ENCODE data around the gene ARL6IP4. TPM values are rescaled to one million over a fixed set of nuclear protein-coding genes. Genes with fewer than 3 reads are reported as not detected.

ARL6IP4 gene
- total RNA-seq, 2 experiments from 2014 or later, result 228 to 263 TPM

DNA sequence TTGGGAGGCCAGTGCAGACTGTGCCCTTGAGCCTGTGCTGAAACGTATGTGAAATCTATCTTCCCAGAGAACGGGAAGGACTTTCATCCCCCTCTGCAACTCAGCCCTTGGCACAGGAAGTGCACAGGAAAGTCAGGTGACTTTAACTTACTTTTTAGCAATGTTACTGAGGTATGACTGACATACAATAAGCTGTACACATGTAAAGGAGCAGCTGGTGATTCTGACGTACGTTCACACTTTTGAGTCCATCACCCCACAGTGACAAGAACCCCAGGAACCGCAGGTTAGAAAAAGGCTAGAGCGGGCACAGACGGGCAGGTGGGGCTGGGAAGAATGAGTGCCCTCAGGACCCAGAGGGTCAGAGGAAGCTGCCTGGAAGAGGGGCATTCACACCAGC lies 48.0 kb downstream of the ARL6IP4 start:
- Histone ChIP-seq H3K36me3 (ENCODE audit: insufficient read depth, low read length) (no peaks in the 10 kb centered on the region), H3K9me3 (ENCODE audit: low read length) (no peaks in the 10 kb centered on the region), H3K9me2 (ENCODE audit: insufficient read depth, low read length) (no peaks in the 10 kb centered on the region), H3K79me2 (ENCODE audit: insufficient read depth, low read depth, low read length) (no peaks in the 10 kb centered on the region), H3K4me2 (ENCODE audit: low read length) (no peak overlapping the region), H4K20me1 (ENCODE audit: insufficient read depth, low read length) (no peaks in the 10 kb centered on the region), H3K4me3 (ENCODE audit: low read depth, low read length, poor library complexity, severe bottlenecking) (no peak overlapping the region), H3K4me1 (ENCODE audit: insufficient read depth, low read length, poor library complexity, severe bottlenecking) (no peaks in the 10 kb centered on the region), H2AFZ (ENCODE audit: low read length) (no peak overlapping the region), H3K27ac (ENCODE audit: low read depth, low read length, poor library complexity, severe bottlenecking) (no peak overlapping the region)
- DNase-seq (ENCODE audit: low spot score), result no peak
- no peak for TF ChIP-seq EZH2phosphoT487 (IDR thresholded peaks at IDR 0.05; ENCODE audit: borderline replicate concordance, low read depth, low read length)
- TF ChIP-seq, protein P1, sequence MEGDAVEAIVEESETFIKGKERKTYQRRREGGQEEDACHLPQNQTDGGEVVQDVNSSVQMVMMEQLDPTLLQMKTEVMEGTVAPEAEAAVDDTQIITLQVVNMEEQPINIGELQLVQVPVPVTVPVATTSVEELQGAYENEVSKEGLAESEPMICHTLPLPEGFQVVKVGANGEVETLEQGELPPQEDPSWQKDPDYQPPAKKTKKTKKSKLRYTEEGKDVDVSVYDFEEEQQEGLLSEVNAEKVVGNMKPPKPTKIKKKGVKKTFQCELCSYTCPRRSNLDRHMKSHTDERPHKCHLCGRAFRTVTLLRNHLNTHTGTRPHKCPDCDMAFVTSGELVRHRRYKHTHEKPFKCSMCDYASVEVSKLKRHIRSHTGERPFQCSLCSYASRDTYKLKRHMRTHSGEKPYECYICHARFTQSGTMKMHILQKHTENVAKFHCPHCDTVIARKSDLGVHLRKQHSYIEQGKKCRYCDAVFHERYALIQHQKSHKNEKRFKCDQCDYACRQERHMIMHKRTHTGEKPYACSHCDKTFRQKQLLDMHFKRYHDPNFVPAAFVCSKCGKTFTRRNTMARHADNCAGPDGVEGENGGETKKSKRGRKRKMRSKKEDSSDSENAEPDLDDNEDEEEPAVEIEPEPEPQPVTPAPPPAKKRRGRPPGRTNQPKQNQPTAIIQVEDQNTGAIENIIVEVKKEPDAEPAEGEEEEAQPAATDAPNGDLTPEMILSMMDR (conservative IDR thresholded peaks at IDR 0.05; ENCODE audit: low read length), result no peak
- CTCF ChIA-PET (ENCODE audit: unreplicated experiment), result no interaction called here
- BruUV-seq (replicated peaks), result no TSS peak
- intact Hi-C loops (cut with micrococcal nuclease; ENCODE audit: unreplicated experiment), result no loop called here
- POLR2A ChIA-PET, result interaction anchor here (0.8 kb wide), 1 partner anchor 305 kb away, joined by 4 read pairs; no protein-coding TSS in a partner anchor

DNA sequence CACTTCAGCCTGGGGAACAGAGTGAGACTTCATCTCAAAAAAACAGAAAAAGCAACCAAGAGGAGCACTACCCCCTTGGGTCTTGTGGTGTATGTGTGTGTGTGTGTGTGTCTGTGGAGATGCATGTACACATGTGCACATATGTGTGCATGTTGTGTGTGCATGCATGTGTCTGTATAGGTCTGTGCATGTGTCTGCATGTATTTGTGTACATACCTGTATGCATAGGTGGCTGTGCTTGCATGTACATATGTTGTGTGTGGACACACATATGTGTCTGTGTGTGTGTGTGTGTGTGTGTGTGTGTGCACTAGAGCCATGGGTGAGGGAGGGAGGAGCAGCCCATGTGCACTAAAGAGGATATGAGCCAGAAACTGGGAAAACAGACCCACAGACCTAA lies 49.1 kb downstream of the ARL6IP4 start:
- H3K4me1 ChIP-seq (ENCODE audit: insufficient read depth, low read length, poor library complexity, severe bottlenecking), result no peaks in the 10 kb centered on the region
- POLR2A ChIA-PET, result interaction anchor here (0.8 kb wide), 1 partner anchor 304 kb away, joined by 4 read pairs; no protein-coding TSS in a partner anchor
- no peaks in the 10 kb centered on the region for H3K9me2 ChIP-seq (ENCODE audit: insufficient read depth, low read length)
- BruUV-seq (replicated peaks), result no TSS peak
- no peak overlapping the region for H3K27ac ChIP-seq (ENCODE audit: low read depth, low read length, poor library complexity, severe bottlenecking)
- H4K20me1 ChIP-seq (ENCODE audit: insufficient read depth, low read length), result no peaks in the 10 kb centered on the region
- CTCF ChIA-PET (ENCODE audit: unreplicated experiment), result no interaction called here
- H3K9me3 ChIP-seq (ENCODE audit: low read length), result no peaks in the 10 kb centered on the region
- no peak overlapping the region for H3K4me2 ChIP-seq (ENCODE audit: low read length)
- DNase-seq (ENCODE audit: low spot score), result no peak
- no peaks in the 10 kb centered on the region for H3K36me3 ChIP-seq (ENCODE audit: insufficient read depth, low read length)
- H3K79me2 ChIP-seq (ENCODE audit: insufficient read depth, low read depth, low read length), result no peaks in the 10 kb centered on the region
- H2AFZ ChIP-seq (ENCODE audit: low read length), result no peak overlapping the region
- no peak overlapping the region for H3K4me3 ChIP-seq (ENCODE audit: low read depth, low read length, poor library complexity, severe bottlenecking)
- intact Hi-C loops (cut with micrococcal nuclease; ENCODE audit: unreplicated experiment), result no loop called here
- TF ChIP-seq, protein P1 (conservative IDR thresholded peaks at IDR 0.05; ENCODE audit: low read length), result no peak
- no peak for TF ChIP-seq EZH2phosphoT487 (IDR thresholded peaks at IDR 0.05; ENCODE audit: borderline replicate concordance, low read depth, low read length)

- Histone ChIP-seq H2AFZ (ENCODE audit: low read length) (no peak overlapping the region), H3K4me2 (ENCODE audit: low read length) (no peak overlapping the region), H3K27ac (ENCODE audit: low read depth, low read length, poor library complexity, severe bottlenecking) (no peak overlapping the region), H3K79me2 (ENCODE audit: insufficient read depth, low read depth, low read length) (no peaks in the 10 kb centered on the region), H3K4me3 (ENCODE audit: low read depth, low read length, poor library complexity, severe bottlenecking) (no peak overlapping the region), H3K9me2 (ENCODE audit: insufficient read depth, low read length) (no peaks in the 10 kb centered on the region), H3K4me1 (ENCODE audit: insufficient read depth, low read length, poor library complexity, severe bottlenecking) (no peaks in the 10 kb centered on the region), H3K36me3 (ENCODE audit: insufficient read depth, low read length) (no peaks in the 10 kb centered on the region), H3K9me3 (ENCODE audit: low read length) (no peaks in the 10 kb centered on the region), H4K20me1 (ENCODE audit: insufficient read depth, low read length) (no peaks in the 10 kb centered on the region)
- POLR2A ChIA-PET, result no interaction called here
- BruUV-seq (replicated peaks), result no TSS peak
- TF ChIP-seq, protein P1 (conservative IDR thresholded peaks at IDR 0.05; ENCODE audit: low read length), result no peak
- no peak for TF ChIP-seq EZH2phosphoT487 (IDR thresholded peaks at IDR 0.05; ENCODE audit: borderline replicate concordance, low read depth, low read length)
- DNase-seq (ENCODE audit: low spot score), result no peak
- CTCF ChIA-PET (ENCODE audit: unreplicated experiment), result no interaction called here
- intact Hi-C loops (cut with micrococcal nuclease; ENCODE audit: unreplicated experiment), result no loop called here
Measured at GRCh38 chr12:123030686-123031085, 50.2 kb downstream of the ARL6IP4 start.

Measured in OCI-LY7 (cell line).